ENCODE results near the gene TMEM154.

Gene TMEM154

DNA sequence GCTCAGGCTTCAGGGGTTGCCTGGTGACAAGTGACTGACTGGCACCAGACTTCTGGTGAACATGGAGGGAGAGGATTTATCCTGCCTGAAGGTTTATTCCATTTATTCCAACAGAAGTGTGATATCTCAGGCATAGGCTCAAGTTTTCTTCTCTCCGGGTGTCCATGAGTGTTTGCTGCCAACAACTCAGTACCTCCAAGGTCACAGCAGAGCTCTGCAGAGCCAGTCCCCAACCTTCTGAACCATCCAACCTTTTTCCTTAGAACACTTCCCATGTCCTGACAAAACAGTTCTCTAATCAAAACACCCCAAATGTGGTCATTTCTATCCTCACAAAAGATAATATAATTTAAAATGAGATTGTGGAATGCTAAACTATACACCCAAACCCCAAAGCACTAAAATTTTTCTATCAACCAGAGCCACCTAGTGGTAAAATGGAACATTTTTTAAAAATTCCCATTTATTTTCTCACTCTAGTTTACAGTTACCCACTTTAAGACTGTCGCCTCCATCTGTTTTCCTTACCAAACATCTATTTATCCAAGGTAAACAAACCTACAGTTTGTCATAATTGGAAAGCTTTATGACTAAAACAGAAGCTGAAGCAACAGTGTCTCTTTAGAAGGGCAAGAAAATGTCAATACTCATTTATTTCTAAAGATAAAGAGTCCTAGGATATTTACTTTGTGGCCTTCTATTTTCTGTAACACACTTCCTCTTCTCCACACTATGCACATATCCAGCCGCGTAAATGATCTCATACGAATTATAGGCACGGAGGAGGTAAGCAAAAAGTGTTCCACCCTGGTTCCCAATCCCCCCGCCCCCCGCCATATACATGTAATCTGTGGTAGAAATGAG lies 39.5 kb downstream of the TMEM154 start:
- Histone ChIP-seq H3K4me2 (ENCODE audit: low read length) (peak overlapping the region; percentile 10; the same call in 1 of the 2 replicates), H3K4me3 (ENCODE audit: low read depth, low read length, poor library complexity, severe bottlenecking) (no peak overlapping the region), H3K79me2 (ENCODE audit: insufficient read depth, low read length) (no peaks in the 10 kb centered on the region), H3K9ac (ENCODE audit: low read length) (no peak overlapping the region; the same call in 1 of the 2 replicates), H3K4me1 (ENCODE audit: insufficient read depth, low read length, severe bottlenecking) (peaks cover 45% of the 10 kb centered on the region), H3K27me3 (ENCODE audit: insufficient read depth, low read length) (no peaks in the 10 kb centered on the region), H3K36me3 (ENCODE audit: insufficient read depth, low read length) (no peaks in the 10 kb centered on the region), H3K9me2 (ENCODE audit: low read depth, low read length) (no peaks in the 10 kb centered on the region), H3F3A (ENCODE audit: insufficient read depth, low read length) (no peaks in the 10 kb centered on the region), H2AFZ (ENCODE audit: low read length) (no peak overlapping the region), H3K27ac (ENCODE audit: low read depth, low read length, poor library complexity, severe bottlenecking) (peak overlapping the region; percentile 49), H3K9me3 (ENCODE audit: low read length) (no peaks in the 10 kb centered on the region), H4K20me1 (ENCODE audit: insufficient read depth, low read length) (no peaks in the 10 kb centered on the region)
- no peak for TF ChIP-seq EZH2 (IDR thresholded peaks at IDR 0.05; ENCODE audit: borderline replicate concordance, low read length)
- TF ChIP-seq, protein P1, sequence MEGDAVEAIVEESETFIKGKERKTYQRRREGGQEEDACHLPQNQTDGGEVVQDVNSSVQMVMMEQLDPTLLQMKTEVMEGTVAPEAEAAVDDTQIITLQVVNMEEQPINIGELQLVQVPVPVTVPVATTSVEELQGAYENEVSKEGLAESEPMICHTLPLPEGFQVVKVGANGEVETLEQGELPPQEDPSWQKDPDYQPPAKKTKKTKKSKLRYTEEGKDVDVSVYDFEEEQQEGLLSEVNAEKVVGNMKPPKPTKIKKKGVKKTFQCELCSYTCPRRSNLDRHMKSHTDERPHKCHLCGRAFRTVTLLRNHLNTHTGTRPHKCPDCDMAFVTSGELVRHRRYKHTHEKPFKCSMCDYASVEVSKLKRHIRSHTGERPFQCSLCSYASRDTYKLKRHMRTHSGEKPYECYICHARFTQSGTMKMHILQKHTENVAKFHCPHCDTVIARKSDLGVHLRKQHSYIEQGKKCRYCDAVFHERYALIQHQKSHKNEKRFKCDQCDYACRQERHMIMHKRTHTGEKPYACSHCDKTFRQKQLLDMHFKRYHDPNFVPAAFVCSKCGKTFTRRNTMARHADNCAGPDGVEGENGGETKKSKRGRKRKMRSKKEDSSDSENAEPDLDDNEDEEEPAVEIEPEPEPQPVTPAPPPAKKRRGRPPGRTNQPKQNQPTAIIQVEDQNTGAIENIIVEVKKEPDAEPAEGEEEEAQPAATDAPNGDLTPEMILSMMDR (IDR thresholded peaks at IDR 0.05; ENCODE audit: low read length) = peak; percentile 66; the same call in 1 of the 2 replicates

GRCh38 chr4:152635851-152636250 lies 43.9 kb downstream of the TMEM154 start:
- no peak overlapping the region for H3K9ac ChIP-seq (ENCODE audit: low read length)
- H3K4me2 ChIP-seq (ENCODE audit: low read length) = no peak overlapping the region
- no peak overlapping the region for H3K4me3 ChIP-seq (ENCODE audit: low read depth, low read length, poor library complexity, severe bottlenecking)
- H3F3A ChIP-seq (ENCODE audit: insufficient read depth, low read length) = no peaks in the 10 kb centered on the region
- H3K79me2 ChIP-seq (ENCODE audit: insufficient read depth, low read length) = no peaks in the 10 kb centered on the region
- TF ChIP-seq EZH2 (IDR thresholded peaks at IDR 0.05; ENCODE audit: borderline replicate concordance, low read length) = no peak
- H3K4me1 ChIP-seq (ENCODE audit: insufficient read depth, low read length, severe bottlenecking) = peaks cover 10% of the 10 kb centered on the region
- no peaks in the 10 kb centered on the region for H4K20me1 ChIP-seq (ENCODE audit: insufficient read depth, low read length)
- H3K9me2 ChIP-seq (ENCODE audit: low read depth, low read length) = no peaks in the 10 kb centered on the region
- no peaks in the 10 kb centered on the region for H3K9me3 ChIP-seq (ENCODE audit: low read length)
- no peak overlapping the region for H3K27ac ChIP-seq (ENCODE audit: low read depth, low read length, poor library complexity, severe bottlenecking)
- H3K36me3 ChIP-seq (ENCODE audit: insufficient read depth, low read length) = no peaks in the 10 kb centered on the region
- no peaks in the 10 kb centered on the region for H3K27me3 ChIP-seq (ENCODE audit: insufficient read depth, low read length)
- H2AFZ ChIP-seq (ENCODE audit: low read length) = no peak overlapping the region

DNA sequence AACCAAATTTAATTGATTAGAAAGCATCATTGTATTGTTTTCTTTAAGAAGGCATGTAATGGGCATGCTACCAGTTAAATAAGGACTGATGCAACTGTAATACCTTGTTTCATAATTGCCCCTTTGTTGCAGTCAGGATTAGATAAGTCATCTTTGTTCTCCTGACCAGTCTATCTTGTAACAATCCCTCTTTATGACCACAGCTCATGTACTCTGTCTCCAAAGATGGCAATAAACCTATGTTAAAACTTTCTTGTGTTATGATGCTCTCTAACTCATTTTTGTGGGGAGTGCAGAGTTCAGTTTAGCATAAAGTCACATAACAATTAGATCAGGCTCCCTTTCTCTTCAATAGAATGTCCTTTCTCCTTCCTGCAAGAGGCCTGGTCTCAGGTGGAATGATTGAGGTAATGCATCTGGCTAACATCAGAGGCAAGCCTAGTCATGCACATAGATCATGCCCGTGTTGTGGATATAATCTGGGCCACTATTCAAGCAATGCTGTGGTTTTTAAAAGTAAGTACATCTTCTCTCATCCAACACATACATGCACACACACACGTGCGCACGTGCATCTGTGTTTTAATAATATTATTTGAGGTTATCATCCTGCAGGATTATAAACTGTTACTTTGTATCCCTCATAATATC lies 45.6 kb downstream of the TMEM154 start:
- no peaks in the 10 kb centered on the region for H3K79me2 ChIP-seq (ENCODE audit: insufficient read depth, low read length)
- no peaks in the 10 kb centered on the region for H3K4me1 ChIP-seq (ENCODE audit: insufficient read depth, low read length, severe bottlenecking)
- no peaks in the 10 kb centered on the region for H3K9me2 ChIP-seq (ENCODE audit: low read depth, low read length)
- no peak overlapping the region for H3K9ac ChIP-seq (ENCODE audit: low read length)
- no peaks in the 10 kb centered on the region for H3K27me3 ChIP-seq (ENCODE audit: insufficient read depth, low read length)
- no peaks in the 10 kb centered on the region for H4K20me1 ChIP-seq (ENCODE audit: insufficient read depth, low read length)
- H3K4me3 ChIP-seq (ENCODE audit: low read depth, low read length, poor library complexity, severe bottlenecking) = no peak overlapping the region
- H3K27ac ChIP-seq (ENCODE audit: low read depth, low read length, poor library complexity, severe bottlenecking) = no peak overlapping the region
- H3K4me2 ChIP-seq (ENCODE audit: low read length) = no peak overlapping the region
- TF ChIP-seq, protein P1 (IDR thresholded peaks at IDR 0.05; ENCODE audit: low read length) = no peak
- no peak for TF ChIP-seq EZH2 (IDR thresholded peaks at IDR 0.05; ENCODE audit: borderline replicate concordance, low read length)
- H2AFZ ChIP-seq (ENCODE audit: low read length) = no peak overlapping the region
- H3K9me3 ChIP-seq (ENCODE audit: low read length) = no peaks in the 10 kb centered on the region
- H3F3A ChIP-seq (ENCODE audit: insufficient read depth, low read length) = no peaks in the 10 kb centered on the region
- no peaks in the 10 kb centered on the region for H3K36me3 ChIP-seq (ENCODE audit: insufficient read depth, low read length)

All from OCI-LY1 (cell line).